Measurements from ENCODE around the gene AIFM3. TPM values are rescaled to one million over a fixed set of nuclear protein-coding genes. Genes with fewer than 3 reads are reported as not detected.

AIFM3 gene
- total RNA-seq, 2 donors from 2014 or later, result 1.4 to 1.8 TPM

GRCh38 chr22:20957683-20958431 lies 9.2 kb upstream of the AIFM3 start:
- no peak for DNase-seq (ENCODE audit: low spot score)
- H3K9me3 ChIP-seq, result no peaks in the 10 kb centered on the region
- H3K4me1 ChIP-seq (replicated peaks), result peaks cover 3% of the 10 kb centered on the region
- under 1% methylated on average over 30 of the region's 32 CpGs for WGBS
- intact Hi-C loops (cut with DNase I), result loop anchor here (10.0 kb wide), 1 partner anchor 53 kb away; no protein-coding TSS in a partner anchor
- peak overlapping the region; percentile 61 to 77 for H3K27ac ChIP-seq
- no peak for TF ChIP-seq CTCF (IDR thresholded peaks at IDR 0.05)
- TF ChIP-seq POLR2AphosphoS5 (IDR thresholded peaks at IDR 0.05), result no peak
- no peak for TF ChIP-seq POLR2A (IDR thresholded peaks at IDR 0.05)
- H3K27me3 ChIP-seq (replicated peaks; ENCODE audit: insufficient read depth), result no peaks in the 10 kb centered on the region
- peak overlapping the region; percentile 55 to 58 for H3K4me3 ChIP-seq
- no peaks in the 10 kb centered on the region for H3K36me3 ChIP-seq

- intact Hi-C loops (cut with DNase I), result loop anchor here (10.0 kb wide), 1 partner anchor 55 kb away; no protein-coding TSS in a partner anchor
- H3K9me3 ChIP-seq, result no peaks in the 10 kb centered on the region
- WGBS, result 94% methylated on average over 20 of the region's 20 CpGs
- no peak for TF ChIP-seq CTCF (IDR thresholded peaks at IDR 0.05)
- no peak for TF ChIP-seq POLR2AphosphoS5 (IDR thresholded peaks at IDR 0.05)
- no peak for TF ChIP-seq POLR2A (IDR thresholded peaks at IDR 0.05)
- no peak for DNase-seq (ENCODE audit: low spot score)
- H3K27ac ChIP-seq, result no peak overlapping the region
- no peak overlapping the region for H3K4me3 ChIP-seq
- no peaks in the 10 kb centered on the region for H3K4me1 ChIP-seq (replicated peaks)
- no peaks in the 10 kb centered on the region for H3K27me3 ChIP-seq (replicated peaks; ENCODE audit: insufficient read depth)
- H3K36me3 ChIP-seq, result no peaks in the 10 kb centered on the region
Observed at GRCh38 chr22:20959578-20960461, 7.2 kb upstream of the AIFM3 start.

- no peaks in the 10 kb centered on the region for H3K27me3 ChIP-seq (replicated peaks; ENCODE audit: insufficient read depth)
- no peak for TF ChIP-seq CTCF (IDR thresholded peaks at IDR 0.05)
- no peak for TF ChIP-seq POLR2AphosphoS5 (IDR thresholded peaks at IDR 0.05)
- no peak for TF ChIP-seq POLR2A (IDR thresholded peaks at IDR 0.05)
- intact Hi-C loops (cut with DNase I), result no loop called here
- no peak overlapping the region for H3K27ac ChIP-seq
- no peaks in the 10 kb centered on the region for H3K4me1 ChIP-seq (replicated peaks)
- H3K36me3 ChIP-seq, result no peaks in the 10 kb centered on the region
- no peak for DNase-seq (ENCODE audit: low spot score)
- no peaks in the 10 kb centered on the region for H3K9me3 ChIP-seq
- H3K4me3 ChIP-seq, result no peak overlapping the region
- WGBS, result 98% methylated on average over 4 of the region's 4 CpGs
Observed at GRCh38 chr22:20960609-20961008, 6.4 kb upstream of the AIFM3 start.

GRCh38 chr22:20962491-20962945 lies 4.5 kb upstream of the AIFM3 start:
- no peak for TF ChIP-seq POLR2AphosphoS5 (IDR thresholded peaks at IDR 0.05)
- no peak for TF ChIP-seq POLR2A (IDR thresholded peaks at IDR 0.05)
- TF ChIP-seq CTCF (IDR thresholded peaks at IDR 0.05), result no peak
- H3K4me1 ChIP-seq (replicated peaks), result no peaks in the 10 kb centered on the region
- H3K9me3 ChIP-seq, result no peaks in the 10 kb centered on the region
- H3K36me3 ChIP-seq, result no peaks in the 10 kb centered on the region
- no peak overlapping the region for H3K27ac ChIP-seq
- H3K4me3 ChIP-seq, result no peak overlapping the region
- WGBS, result 95% methylated on average over 6 of the region's 6 CpGs
- intact Hi-C loops (cut with DNase I), result no loop called here
- H3K27me3 ChIP-seq (replicated peaks; ENCODE audit: insufficient read depth), result no peaks in the 10 kb centered on the region
- no peak for DNase-seq (ENCODE audit: low spot score)
